ENCODE measurements around the gene MOGAT2. TPM values are rescaled to one million over a fixed set of nuclear protein-coding genes. Genes with fewer than 3 reads are reported as not detected.

MOGAT2 gene
- total and polyA plus RNA-seq, 2 of the 13 experiments (the other 11 are each of a cell fraction or from before 2014, with no cell fraction given) = 27.2 to 27.8 TPM

- TF ChIP-seq ZBTB39 (CRISPR knock-in tag; IDR thresholded peaks at IDR 0.05) = no peak
- no peak for TF ChIP-seq ZMYM4 (CRISPR knock-in tag; IDR thresholded peaks at IDR 0.05)
- TF ChIP-seq, protein P1, sequence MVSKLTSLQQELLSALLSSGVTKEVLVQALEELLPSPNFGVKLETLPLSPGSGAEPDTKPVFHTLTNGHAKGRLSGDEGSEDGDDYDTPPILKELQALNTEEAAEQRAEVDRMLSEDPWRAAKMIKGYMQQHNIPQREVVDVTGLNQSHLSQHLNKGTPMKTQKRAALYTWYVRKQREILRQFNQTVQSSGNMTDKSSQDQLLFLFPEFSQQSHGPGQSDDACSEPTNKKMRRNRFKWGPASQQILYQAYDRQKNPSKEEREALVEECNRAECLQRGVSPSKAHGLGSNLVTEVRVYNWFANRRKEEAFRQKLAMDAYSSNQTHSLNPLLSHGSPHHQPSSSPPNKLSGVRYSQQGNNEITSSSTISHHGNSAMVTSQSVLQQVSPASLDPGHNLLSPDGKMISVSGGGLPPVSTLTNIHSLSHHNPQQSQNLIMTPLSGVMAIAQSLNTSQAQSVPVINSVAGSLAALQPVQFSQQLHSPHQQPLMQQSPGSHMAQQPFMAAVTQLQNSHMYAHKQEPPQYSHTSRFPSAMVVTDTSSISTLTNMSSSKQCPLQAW (CRISPR knock-in tag; IDR thresholded peaks at IDR 0.05) = no peak; the same call in 1 of the 2 replicates
- TF ChIP-seq PCBP1 (IDR thresholded peaks at IDR 0.05; ENCODE audit: borderline replicate concordance, low read depth, low read length) = no peak
- peak; percentile 14; the same call in 1 of the 2 replicates for TF ChIP-seq ZNF292 (CRISPR knock-in tag; IDR thresholded peaks at IDR 0.05; ENCODE audit: borderline replicate concordance, low read depth)
- no peak for TF ChIP-seq GRHL1 (CRISPR knock-in tag; conservative IDR thresholded peaks at IDR 0.05)
- TF ChIP-seq ELF3 (CRISPR knock-in tag; IDR thresholded peaks at IDR 0.05) = no peak
- TF ChIP-seq ZNF143 (CRISPR knock-in tag; IDR thresholded peaks at IDR 0.05) = no peak
- TF ChIP-seq NR3C1 (CRISPR knock-in tag; IDR thresholded peaks at IDR 0.05) = no peak
- TF ChIP-seq ZMYM2 (CRISPR knock-in tag; IDR thresholded peaks at IDR 0.05) = no peak
- TF ChIP-seq JUND (CRISPR knock-in tag; IDR thresholded peaks at IDR 0.05) = no peak
- no peak for TF ChIP-seq NRL (CRISPR knock-in tag; IDR thresholded peaks at IDR 0.05; ENCODE audit: borderline replicate concordance)
- TF ChIP-seq ZNF343 (CRISPR knock-in tag; IDR thresholded peaks at IDR 0.05) = no peak
- TF ChIP-seq, protein P2, sequence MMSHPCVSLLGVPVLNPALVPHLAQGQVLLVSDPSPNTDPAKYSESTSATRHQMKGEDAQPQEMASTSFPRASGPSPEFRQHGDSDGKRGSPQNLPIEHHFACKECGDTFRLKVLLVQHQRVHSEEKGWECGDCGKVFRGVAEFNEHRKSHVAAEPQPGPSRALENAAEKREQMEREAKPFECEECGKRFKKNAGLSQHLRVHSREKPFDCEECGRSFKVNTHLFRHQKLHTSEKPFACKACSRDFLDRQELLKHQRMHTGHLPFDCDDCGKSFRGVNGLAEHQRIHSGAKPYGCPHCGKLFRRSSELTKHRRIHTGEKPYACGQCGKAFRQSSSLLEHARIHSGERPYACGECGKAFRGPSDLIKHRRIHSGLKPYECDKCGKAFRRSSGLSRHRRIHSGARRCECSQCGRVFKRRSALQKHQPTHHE (CRISPR knock-in tag; IDR thresholded peaks at IDR 0.05; ENCODE audit: borderline replicate concordance) = 0 out of 2 replicates have a peak, but pooled peaks have one; percentile 33
- no peak for TF ChIP-seq MAFG (CRISPR knock-in tag; IDR thresholded peaks at IDR 0.05)
- no peak for TF ChIP-seq BCL3 (CRISPR knock-in tag; IDR thresholded peaks at IDR 0.05)
- no peak for TF ChIP-seq BHLHE40 (IDR thresholded peaks at IDR 0.05; ENCODE audit: low read length)
- no peak for TF ChIP-seq SPEN (CRISPR knock-in tag; IDR thresholded peaks at IDR 0.05; ENCODE audit: low read depth)
- no peak for TF ChIP-seq ZBTB7B (CRISPR knock-in tag; IDR thresholded peaks at IDR 0.05)
- 0 out of 2 replicates have a peak, but pooled peaks have one; percentile 36 for TF ChIP-seq ZNF709 (CRISPR knock-in tag; IDR thresholded peaks at IDR 0.05)
- TF ChIP-seq SMC3 (IDR thresholded peaks at IDR 0.05; ENCODE audit: low read length) = no peak
- no peak for TF ChIP-seq POLR2AphosphoS5 (IDR thresholded peaks at IDR 0.05; ENCODE audit: low read depth, low read length)
- TF ChIP-seq ZNF652 (CRISPR knock-in tag; IDR thresholded peaks at IDR 0.05; ENCODE audit: borderline replicate concordance, low read depth) = no peak
- TF ChIP-seq JARID2 (CRISPR knock-in tag; IDR thresholded peaks at IDR 0.05; ENCODE audit: insufficient replicate concordance) = no peak
Observed at GRCh38 chr11:75720639-75721038, 3.0 kb downstream of the MOGAT2 start (continued).
